ENCODE data around the gene GIT1.

GRCh38 chr17:29577385-29578211, 11.8 kb downstream of the GIT1 start:
- TF ChIP-seq, protein P1, sequence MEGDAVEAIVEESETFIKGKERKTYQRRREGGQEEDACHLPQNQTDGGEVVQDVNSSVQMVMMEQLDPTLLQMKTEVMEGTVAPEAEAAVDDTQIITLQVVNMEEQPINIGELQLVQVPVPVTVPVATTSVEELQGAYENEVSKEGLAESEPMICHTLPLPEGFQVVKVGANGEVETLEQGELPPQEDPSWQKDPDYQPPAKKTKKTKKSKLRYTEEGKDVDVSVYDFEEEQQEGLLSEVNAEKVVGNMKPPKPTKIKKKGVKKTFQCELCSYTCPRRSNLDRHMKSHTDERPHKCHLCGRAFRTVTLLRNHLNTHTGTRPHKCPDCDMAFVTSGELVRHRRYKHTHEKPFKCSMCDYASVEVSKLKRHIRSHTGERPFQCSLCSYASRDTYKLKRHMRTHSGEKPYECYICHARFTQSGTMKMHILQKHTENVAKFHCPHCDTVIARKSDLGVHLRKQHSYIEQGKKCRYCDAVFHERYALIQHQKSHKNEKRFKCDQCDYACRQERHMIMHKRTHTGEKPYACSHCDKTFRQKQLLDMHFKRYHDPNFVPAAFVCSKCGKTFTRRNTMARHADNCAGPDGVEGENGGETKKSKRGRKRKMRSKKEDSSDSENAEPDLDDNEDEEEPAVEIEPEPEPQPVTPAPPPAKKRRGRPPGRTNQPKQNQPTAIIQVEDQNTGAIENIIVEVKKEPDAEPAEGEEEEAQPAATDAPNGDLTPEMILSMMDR (IDR thresholded peaks at IDR 0.05) = no peak
- no peak for TF ChIP-seq ZFX (IDR thresholded peaks at IDR 0.05; ENCODE audit: borderline replicate concordance)

Data from 22Rv1 (cell line).